ENCODE results near the gene TRPM2. TPM values are rescaled to one million over a fixed set of nuclear protein-coding genes. Genes with fewer than 3 reads are reported as not detected.

TRPM2 gene
- total and polyA plus RNA-seq, 3 experiments from 2014 or later = 1.9 to 2.6 (median 2.4) TPM

DNA sequence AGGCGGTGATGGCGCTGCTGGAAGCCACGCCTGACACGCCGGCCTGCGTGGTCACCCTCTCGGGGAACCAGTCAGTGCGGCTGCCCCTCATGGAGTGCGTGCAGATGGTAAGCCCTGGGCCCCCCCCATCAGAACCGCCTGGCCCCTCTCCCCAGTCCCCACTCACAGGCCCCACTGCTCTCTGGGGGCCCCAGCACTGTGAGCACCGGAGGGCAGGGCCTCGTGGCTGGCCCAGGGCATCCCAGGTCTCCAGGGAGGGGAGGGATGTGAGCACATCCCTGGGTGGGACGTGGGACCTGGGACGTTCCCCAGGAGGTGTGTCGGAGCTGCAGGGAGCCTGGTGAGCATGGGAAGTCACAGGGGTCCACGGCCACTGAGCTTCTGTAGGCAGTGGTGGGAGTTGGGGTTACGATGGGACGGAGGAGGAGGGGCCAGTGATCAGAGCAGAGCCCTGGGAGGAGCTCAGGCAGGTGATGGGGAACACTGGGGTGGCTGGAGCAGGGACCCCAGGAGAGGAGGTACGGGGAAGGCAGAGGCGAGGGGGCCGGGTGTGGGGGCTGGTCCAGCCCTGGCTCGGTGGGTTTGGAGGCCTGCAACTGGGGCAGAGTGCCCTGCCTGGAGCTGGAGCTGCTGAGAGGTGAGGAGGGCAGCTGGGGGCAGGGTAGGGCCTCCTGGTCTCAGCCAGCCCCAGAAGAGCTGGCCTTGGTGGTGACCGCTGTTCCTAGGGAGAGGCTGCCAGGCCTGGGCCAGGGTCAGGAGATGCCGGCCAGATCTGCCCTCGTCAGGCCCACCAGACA lies 34.7 kb upstream of the TRPM2 start:
- Mint-ChIP-seq H3K9me3 (no peaks in the 10 kb centered on the region), H3K4me1 (no peaks in the 10 kb centered on the region), H3K27me3 (no peaks in the 10 kb centered on the region), H3K4me3 (no peak overlapping the region), H3K36me3 (peaks cover 0 to 50% (median 0%) of the 10 kb centered on the region in 3 donors), H3K27ac (no peak overlapping the region)
- Histone ChIP-seq H3K27ac (ENCODE audit: low read depth, low read length) (no peak overlapping the region), H3K27me3 (ENCODE audit: insufficient read depth, low read length, poor library complexity, severe bottlenecking) (no peaks in the 10 kb centered on the region), H3K9me3 (ENCODE audit: low read length) (no peaks in the 10 kb centered on the region), H3K4me1 (ENCODE audit: insufficient read depth, low read length) (no peaks in the 10 kb centered on the region), H3K36me3 (ENCODE audit: insufficient read depth, low read length) (peaks cover 5% of the 10 kb centered on the region), H3K4me3 (ENCODE audit: low read length) (no peak overlapping the region)
- DNase-seq = no peak
- ChIA-PET POLR2A (interaction anchor here (0.6 kb wide), 1 partner anchor 1083 kb away, joined by 4 read pairs; no protein-coding TSS in a partner anchor), CTCF (no interaction called here)

DNA sequence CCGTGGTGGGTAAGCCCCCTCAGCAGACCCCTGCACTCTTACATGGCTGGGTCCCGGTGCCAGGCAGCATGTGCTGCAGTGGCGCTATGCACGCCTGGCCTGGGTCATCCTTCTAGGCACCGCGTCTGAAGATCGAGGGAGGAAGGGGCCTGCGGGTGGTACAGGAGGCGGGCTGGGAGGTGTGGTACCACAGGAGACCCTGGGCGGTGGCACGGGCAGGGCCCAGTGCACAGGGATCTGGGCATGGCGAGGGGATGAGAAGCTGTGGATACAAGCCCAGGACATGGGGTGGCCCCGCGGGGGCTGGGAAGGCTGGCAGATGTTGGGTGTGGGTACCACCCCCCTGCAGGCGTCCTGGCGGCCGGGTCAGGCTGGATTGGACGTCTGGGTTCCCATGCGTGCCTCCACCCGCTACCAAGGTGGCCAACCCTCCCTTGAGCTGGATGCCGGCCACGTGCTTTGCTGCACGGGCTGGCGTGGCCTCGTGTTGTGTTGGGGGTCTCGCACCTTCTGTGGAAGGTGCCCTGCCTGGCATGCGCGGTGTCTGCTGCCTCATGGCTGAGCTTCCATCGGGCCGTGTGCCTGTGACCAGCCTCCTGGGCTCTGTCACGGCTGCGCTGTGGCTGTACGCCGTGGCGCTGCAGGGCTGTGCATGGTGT lies 33.9 kb upstream of the TRPM2 start:
- H3K9me3 Mint-ChIP-seq = no peaks in the 10 kb centered on the region

DNA sequence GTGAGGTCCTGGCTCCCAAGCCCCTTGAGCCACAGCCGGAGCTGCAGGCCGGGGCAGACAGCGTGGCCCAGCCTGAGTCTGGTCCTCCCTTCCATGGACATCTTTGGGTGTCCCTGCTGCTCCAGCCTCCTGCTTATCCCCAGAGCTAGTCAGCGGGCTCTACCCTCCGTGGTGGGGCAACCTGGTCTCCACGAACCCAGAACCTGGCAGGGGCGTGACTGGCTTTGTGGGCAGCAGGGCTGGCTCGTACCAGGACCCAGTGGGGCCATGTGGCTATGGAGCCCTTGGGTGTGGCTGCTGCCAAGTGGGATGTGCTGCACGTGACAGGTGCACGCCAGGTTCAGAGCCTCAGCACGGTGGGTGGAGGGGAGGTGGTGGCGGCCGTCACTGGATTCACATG lies 32.6 kb upstream of the TRPM2 start:
- peaks cover 0 to 54% (median 0%) of the 10 kb centered on the region in 3 donors for H3K36me3 Mint-ChIP-seq
- ChIA-PET POLR2A (interaction anchor here (1.0 kb wide), 1 partner anchor 14 kb away, joined by 4 read pairs; no protein-coding TSS in a partner anchor), CTCF (no interaction called here)
- H3K9me3 ChIP-seq (ENCODE audit: low read length) = no peaks in the 10 kb centered on the region
- no peak overlapping the region for H3K27ac Mint-ChIP-seq
- DNase-seq = no peak
- H3K4me3 ChIP-seq (ENCODE audit: low read length) = no peak overlapping the region
- H3K27me3 Mint-ChIP-seq = no peaks in the 10 kb centered on the region
- H3K27ac ChIP-seq (ENCODE audit: low read depth, low read length) = no peak overlapping the region
- peaks cover 5% of the 10 kb centered on the region for H3K36me3 ChIP-seq (ENCODE audit: insufficient read depth, low read length)
- no peaks in the 10 kb centered on the region for H3K9me3 Mint-ChIP-seq
- H3K4me1 Mint-ChIP-seq = no peaks in the 10 kb centered on the region
- H3K4me3 Mint-ChIP-seq = no peak overlapping the region
- no peaks in the 10 kb centered on the region for H3K4me1 ChIP-seq (ENCODE audit: insufficient read depth, low read length)
- H3K27me3 ChIP-seq (ENCODE audit: insufficient read depth, low read length, poor library complexity, severe bottlenecking) = no peaks in the 10 kb centered on the region

More for the DNA sequence above, 33.9 kb upstream of the TRPM2 start:
- no peak for DNase-seq
- no peaks in the 10 kb centered on the region for H3K27me3 ChIP-seq (ENCODE audit: insufficient read depth, low read length, poor library complexity, severe bottlenecking)
- H3K27ac Mint-ChIP-seq = peak overlapping the region in 1 of 8 donors; percentile 38
- H3K36me3 ChIP-seq (ENCODE audit: insufficient read depth, low read length) = peaks cover 5% of the 10 kb centered on the region
- H3K27me3 Mint-ChIP-seq = no peaks in the 10 kb centered on the region
- no peak overlapping the region for H3K4me3 Mint-ChIP-seq
- POLR2A ChIA-PET = no interaction called here
- H3K36me3 Mint-ChIP-seq = peaks cover 0 to 53% (median 0%) of the 10 kb centered on the region in 3 donors
- no peak overlapping the region for H3K4me3 ChIP-seq (ENCODE audit: low read length)
- H3K4me1 Mint-ChIP-seq = no peaks in the 10 kb centered on the region
- no peaks in the 10 kb centered on the region for H3K4me1 ChIP-seq (ENCODE audit: insufficient read depth, low read length)
- no peak overlapping the region for H3K27ac ChIP-seq (ENCODE audit: low read depth, low read length)
- CTCF ChIA-PET = interaction anchor here (0.5 kb wide), 1 partner anchor 109 kb away, joined by 4 read pairs; no protein-coding TSS in a partner anchor
- no peaks in the 10 kb centered on the region for H3K9me3 ChIP-seq (ENCODE audit: low read length)

DNA sequence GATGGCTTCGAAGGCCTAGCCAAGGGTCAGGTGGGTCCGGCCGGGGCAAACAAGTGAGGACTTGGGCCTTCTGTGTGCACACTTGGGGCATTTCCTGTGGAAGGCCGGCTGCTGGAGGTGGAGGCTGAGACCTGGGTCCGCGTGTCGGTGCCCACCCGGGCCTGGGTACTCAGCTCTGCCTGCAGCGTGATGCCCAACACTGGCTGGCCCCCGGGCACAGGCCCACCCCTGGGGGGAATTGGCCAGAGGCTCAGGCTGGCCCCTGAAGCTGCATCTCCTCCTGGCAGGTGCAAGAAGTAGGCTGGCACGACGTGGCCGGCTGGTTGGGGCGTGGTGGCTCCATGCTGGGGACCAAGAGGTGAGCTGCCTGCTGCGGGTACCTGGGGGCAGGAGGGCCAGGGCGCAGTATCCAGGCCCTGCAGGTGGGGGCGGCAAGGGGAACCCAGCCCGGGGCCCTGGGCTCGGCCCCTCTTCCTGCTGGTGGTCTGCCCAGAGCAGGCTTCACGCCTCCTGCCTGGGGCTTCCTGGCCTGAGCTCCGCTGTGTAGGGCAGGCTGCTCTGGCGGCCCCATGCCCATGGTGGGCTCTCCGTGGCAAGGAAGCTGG lies 31.5 kb upstream of the TRPM2 start:
- Mint-ChIP-seq H3K36me3 (peaks cover 0 to 53% (median 0%) of the 10 kb centered on the region in 3 donors), H3K4me1 (no peaks in the 10 kb centered on the region), H3K27ac (no peak overlapping the region), H3K9me3 (no peaks in the 10 kb centered on the region), H3K4me3 (no peak overlapping the region), H3K27me3 (no peaks in the 10 kb centered on the region)
- no peaks in the 10 kb centered on the region for H3K4me1 ChIP-seq (ENCODE audit: insufficient read depth, low read length)
- peaks cover 5% of the 10 kb centered on the region for H3K36me3 ChIP-seq (ENCODE audit: insufficient read depth, low read length)
- H3K4me3 ChIP-seq (ENCODE audit: low read length) = no peak overlapping the region
- H3K27ac ChIP-seq (ENCODE audit: low read depth, low read length) = no peak overlapping the region
- H3K9me3 ChIP-seq (ENCODE audit: low read length) = no peaks in the 10 kb centered on the region
- ChIA-PET POLR2A (no interaction called here), CTCF (no interaction called here)
- no peaks in the 10 kb centered on the region for H3K27me3 ChIP-seq (ENCODE audit: insufficient read depth, low read length, poor library complexity, severe bottlenecking)
- no peak for DNase-seq

DNA sequence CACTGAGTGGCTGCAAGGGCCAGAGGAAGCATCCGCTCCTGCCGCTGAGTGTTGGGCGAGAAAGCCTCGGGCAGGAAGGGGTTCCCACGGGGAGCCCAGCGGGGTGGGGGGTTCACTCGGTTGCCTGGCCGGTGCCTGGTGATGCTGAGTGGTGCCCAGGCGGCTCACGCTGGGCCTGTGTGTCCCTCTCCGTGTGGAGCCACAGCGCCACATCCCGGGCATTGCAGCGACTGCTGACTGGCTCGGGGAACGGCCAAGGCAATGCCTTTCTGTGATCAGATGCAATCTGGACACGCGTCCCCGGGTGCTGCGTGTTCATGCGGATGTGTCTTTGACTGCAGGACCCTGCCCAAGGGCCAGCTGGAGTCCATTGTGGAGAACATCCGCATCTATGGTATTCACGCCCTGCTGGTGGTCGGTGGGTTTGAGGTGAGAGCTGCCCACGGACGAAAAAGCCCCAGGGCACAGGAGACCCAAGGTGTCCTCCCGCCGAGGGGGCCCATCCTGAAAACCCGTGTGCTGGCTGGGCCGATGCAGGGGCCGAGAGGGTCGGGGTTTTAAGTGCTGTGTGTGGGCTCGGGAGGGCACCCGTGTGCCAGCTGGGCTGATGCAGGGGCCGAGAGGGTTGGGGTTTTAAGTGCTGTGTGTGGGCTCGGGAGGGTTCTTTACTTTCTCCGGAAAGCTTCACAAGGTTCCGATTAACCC lies 30.6 kb upstream of the TRPM2 start:
- no peak overlapping the region for H3K4me3 Mint-ChIP-seq
- ChIA-PET POLR2A (no interaction called here), CTCF (interaction anchor here (1.2 kb wide), 1 partner anchor 8 kb away, joined by 3 read pairs; no protein-coding TSS in a partner anchor)
- peak overlapping the region in 1 of 8 donors; percentile 64 for H3K27ac Mint-ChIP-seq
- no peaks in the 10 kb centered on the region for H3K4me1 Mint-ChIP-seq
- Histone ChIP-seq H3K4me3 (ENCODE audit: low read length) (no peak overlapping the region), H3K27me3 (ENCODE audit: insufficient read depth, low read length, poor library complexity, severe bottlenecking) (no peaks in the 10 kb centered on the region), H3K27ac (ENCODE audit: low read depth, low read length) (no peak overlapping the region), H3K4me1 (ENCODE audit: insufficient read depth, low read length) (no peaks in the 10 kb centered on the region), H3K9me3 (ENCODE audit: low read length) (no peaks in the 10 kb centered on the region), H3K36me3 (ENCODE audit: insufficient read depth, low read length) (peaks cover 3% of the 10 kb centered on the region)
- H3K27me3 Mint-ChIP-seq = no peaks in the 10 kb centered on the region
- no peaks in the 10 kb centered on the region for H3K9me3 Mint-ChIP-seq
- peaks cover 0 to 52% (median 0%) of the 10 kb centered on the region in 3 donors for H3K36me3 Mint-ChIP-seq
- DNase-seq = no peak

DNA sequence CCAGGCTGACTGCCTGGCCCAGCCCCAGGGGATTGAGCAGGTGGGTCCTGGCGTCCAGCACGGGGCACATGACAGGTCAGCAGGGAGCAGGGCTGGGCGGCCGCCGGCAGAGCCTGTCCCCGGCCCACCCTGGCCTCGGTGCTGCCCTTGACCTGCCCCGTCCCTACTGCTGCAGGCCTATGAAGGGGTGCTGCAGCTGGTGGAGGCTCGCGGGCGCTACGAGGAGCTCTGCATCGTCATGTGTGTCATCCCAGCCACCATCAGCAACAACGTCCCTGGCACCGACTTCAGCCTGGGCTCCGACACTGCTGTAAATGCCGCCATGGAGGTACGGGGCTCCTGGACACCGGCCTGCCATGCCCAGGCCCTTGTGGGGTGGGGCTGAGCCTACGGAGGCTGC lies 29.8 kb upstream of the TRPM2 start:
- H3K4me3 ChIP-seq (ENCODE audit: low read length) = no peak overlapping the region
- no peaks in the 10 kb centered on the region for H3K9me3 Mint-ChIP-seq
- H3K27me3 ChIP-seq (ENCODE audit: insufficient read depth, low read length, poor library complexity, severe bottlenecking) = no peaks in the 10 kb centered on the region
- H3K27me3 Mint-ChIP-seq = no peaks in the 10 kb centered on the region
- H3K36me3 Mint-ChIP-seq = peaks cover 0 to 51% (median 0%) of the 10 kb centered on the region in 3 donors
- H3K9me3 ChIP-seq (ENCODE audit: low read length) = no peaks in the 10 kb centered on the region
- H3K4me3 Mint-ChIP-seq = no peak overlapping the region
- ChIA-PET POLR2A (no interaction called here), CTCF (interaction anchor here (1.2 kb wide), 1 partner anchor 9 kb away, joined by 3 read pairs; no protein-coding TSS in a partner anchor)
- H3K36me3 ChIP-seq (ENCODE audit: insufficient read depth, low read length) = no peaks in the 10 kb centered on the region
- DNase-seq = no peak
- no peaks in the 10 kb centered on the region for H3K4me1 ChIP-seq (ENCODE audit: insufficient read depth, low read length)
- no peak overlapping the region for H3K27ac Mint-ChIP-seq
- H3K27ac ChIP-seq (ENCODE audit: low read depth, low read length) = no peak overlapping the region
- H3K4me1 Mint-ChIP-seq = no peaks in the 10 kb centered on the region

DNA sequence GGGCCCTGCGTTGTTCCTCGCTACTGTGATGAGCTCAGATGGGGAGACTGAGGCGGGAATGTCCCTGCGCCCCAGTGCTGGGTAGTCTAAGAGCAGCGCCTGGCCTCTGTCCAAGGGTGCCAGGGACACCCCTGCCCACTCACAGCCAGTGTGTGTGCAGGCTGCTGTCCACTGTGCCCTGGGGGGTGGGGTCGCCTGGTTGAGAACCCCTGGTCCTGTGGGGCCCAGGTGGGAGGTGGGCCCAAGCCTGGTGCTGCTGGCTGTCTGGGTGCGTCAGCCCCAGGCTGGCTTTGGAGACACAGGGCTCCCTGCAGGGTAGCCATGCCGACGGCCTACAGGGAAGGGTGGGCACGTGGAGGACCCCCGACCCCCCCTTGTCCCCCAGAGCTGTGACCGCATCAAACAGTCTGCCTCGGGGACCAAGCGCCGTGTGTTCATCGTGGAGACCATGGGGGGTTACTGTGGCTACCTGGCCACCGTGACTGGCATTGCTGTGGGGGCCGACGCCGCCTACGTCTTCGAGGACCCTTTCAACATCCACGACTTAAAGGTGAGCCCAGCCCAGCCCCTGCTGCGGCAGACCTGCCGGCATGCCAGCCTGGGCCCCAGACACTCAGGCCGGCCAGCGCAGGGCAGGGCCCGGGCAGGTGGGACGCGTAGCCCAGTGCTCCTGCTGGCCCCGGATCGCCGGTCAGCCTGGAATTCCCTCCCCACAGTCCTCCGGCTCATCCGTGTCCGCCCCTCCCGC lies 29.1 kb upstream of the TRPM2 start:
- H3K9me3 Mint-ChIP-seq = no peaks in the 10 kb centered on the region
- H3K36me3 Mint-ChIP-seq = peaks cover 0 to 50% (median 0%) of the 10 kb centered on the region in 3 donors
- Histone ChIP-seq H3K27ac (ENCODE audit: low read depth, low read length) (no peak overlapping the region), H3K36me3 (ENCODE audit: insufficient read depth, low read length) (no peaks in the 10 kb centered on the region), H3K27me3 (ENCODE audit: insufficient read depth, low read length, poor library complexity, severe bottlenecking) (no peaks in the 10 kb centered on the region), H3K4me1 (ENCODE audit: insufficient read depth, low read length) (no peaks in the 10 kb centered on the region), H3K9me3 (ENCODE audit: low read length) (no peaks in the 10 kb centered on the region), H3K4me3 (ENCODE audit: low read length) (no peak overlapping the region)
- ChIA-PET POLR2A (no interaction called here), CTCF (interaction anchor here (1.2 kb wide), 1 partner anchor 10 kb away, joined by 3 read pairs; no protein-coding TSS in a partner anchor)
- no peak overlapping the region for H3K27ac Mint-ChIP-seq
- H3K27me3 Mint-ChIP-seq = no peaks in the 10 kb centered on the region
- no peaks in the 10 kb centered on the region for H3K4me1 Mint-ChIP-seq
- no peak overlapping the region for H3K4me3 Mint-ChIP-seq
- DNase-seq = no peak

All from CD8-positive, alpha-beta memory T cell (primary cell).